Natural killer cell (primary cell): ENCODE data around the gene POC1B. TPM values are rescaled to one million over a fixed set of nuclear protein-coding genes. Genes with fewer than 3 reads are reported as not detected.

Experiments
- ATAC-seq, 3 donors: fragments of 150-1000 bp in 2 of 3; fragments of 200-7000 bp in 1 of 3; cut with Tn5 transposase; 1 replicate in 1 of 3; 2 replicates in 2 of 3; pipeline ENCODE4 v1.10.0; 2021; ENCODE audit warnings: mild to moderate bottlenecking in 2 of 3, moderate library complexity in 2 of 3
- DNase-seq, 2 donors: peaks; one replicate each; pipeline versions ENCODE4 v3.0.0 to v3.0.0-alpha.2; 2013 to 2021; ENCODE audit warnings: mixed read lengths in 1 of 2
- H3K27ac ChIP-seq: one replicate; pipeline ENCODE4 v1.5.1; 2013; ENCODE audit warnings: mild to moderate bottlenecking, low read length
- H3K27me3 ChIP-seq: one replicate; pipeline ENCODE4 v1.6.1; 2013; ENCODE audit warnings: low read length; ENCODE audit not compliant: control insufficient read depth, insufficient read depth
- H3K36me3 ChIP-seq: one replicate; pipeline ENCODE4 v1.6.1; 2013; ENCODE audit warnings: low read length; ENCODE audit not compliant: control insufficient read depth, insufficient read depth
- H3K4me1 ChIP-seq: one replicate; pipeline ENCODE4 v1.6.1; 2013; ENCODE audit warnings: low read length; ENCODE audit not compliant: control insufficient read depth, insufficient read depth
- H3K4me3 ChIP-seq: one replicate; pipeline ENCODE4 v1.5.1; 2013; ENCODE audit warnings: low read length
- H3K9me3 ChIP-seq: one replicate; pipeline ENCODE4 v1.6.1; 2013; ENCODE audit warnings: low read length; ENCODE audit not compliant: control insufficient read depth, insufficient read depth
- H3K27ac Mint-ChIP-seq, 2 donors: one replicate each; pipeline ENCODE4 v1.8.0; 2022; ENCODE audit warnings: mild to moderate bottlenecking in 2 of 2, mixed read lengths in 2 of 2, moderate library complexity in 1 of 2
- H3K27me3 Mint-ChIP-seq, 2 donors: one replicate each; pipeline ENCODE4 v1.8.0; 2022; ENCODE audit warnings: low read depth in 2 of 2, mixed read lengths in 2 of 2
- H3K36me3 Mint-ChIP-seq: one replicate; pipeline ENCODE4 v1.8.0; 2022; ENCODE audit warnings: mixed read lengths
- H3K4me1 Mint-ChIP-seq, 2 donors: one replicate each; pipeline ENCODE4 v1.8.0; 2022; ENCODE audit warnings: mixed read lengths in 2 of 2
- H3K4me3 Mint-ChIP-seq: one replicate; pipeline ENCODE4 v1.8.0; 2022; ENCODE audit warnings: mild to moderate bottlenecking, moderate library complexity, mixed read lengths
- H3K9me3 Mint-ChIP-seq, 2 donors: one replicate each; pipeline ENCODE4 v1.8.0; 2022; ENCODE audit warnings: mixed read lengths in 2 of 2
- WGBS: methylation state at CpG from one replicate; pipeline ENCODE4 v1.1.7; 2013; ENCODE audit warnings: missing lambda C conversion rate; ENCODE audit not compliant: insufficient coverage; 5-methylcytosine and 5-hydroxymethylcytosine counted together
- intact Hi-C: fragments of 100-400 bp; cut with micrococcal nuclease; formaldehyde crosslinking; loops from one replicate; pipeline ENCODE4 v1.14.2; 2022
- total RNA-seq, 4 donors: library from RNA; stranded (reverse); fragments of 120-200 nt in 1 of 4; gene quantifications; one replicate each; pipeline versions ENCODE4 v1.2.3 to v1.2.4, GENCODE V29; 2013 to 2022
- TF ChIP-seq, protein P1 (sequence below): fragments of 200-600 bp; IDR thresholded peaks from one replicate; pipeline ENCODE4 v1.8.0; 2022; ENCODE audit warnings: antibody characterized with exemption

The POC1B gene
- total RNA-seq, 3 donors from 2014 or later (not counting 1 experiment from before 2014, with no cell fraction given): 29.8 to 40.9 (median 38.0) TPM

DNA sequence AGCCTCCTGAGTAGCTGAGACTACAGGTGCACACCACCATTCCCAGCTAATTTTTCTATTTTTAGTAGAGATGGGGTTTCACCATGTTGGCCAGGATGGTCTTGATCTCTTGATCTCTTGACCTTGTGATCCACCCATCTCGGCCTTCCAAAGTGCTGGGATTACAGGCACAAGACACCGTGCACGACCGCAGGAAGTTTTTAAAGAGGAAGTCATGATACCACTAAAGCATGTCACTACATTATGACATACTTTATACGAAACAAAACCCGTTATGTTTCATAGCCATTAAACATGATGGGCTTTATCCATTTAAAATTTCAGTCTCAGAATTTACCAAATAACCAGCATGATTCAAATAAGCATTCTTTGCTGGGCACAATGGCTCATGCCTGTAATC lies 89.8 kb downstream of the POC1B start:
- no peaks in the 10 kb centered on the region for H3K36me3 Mint-ChIP-seq
- TF ChIP-seq, protein P1, sequence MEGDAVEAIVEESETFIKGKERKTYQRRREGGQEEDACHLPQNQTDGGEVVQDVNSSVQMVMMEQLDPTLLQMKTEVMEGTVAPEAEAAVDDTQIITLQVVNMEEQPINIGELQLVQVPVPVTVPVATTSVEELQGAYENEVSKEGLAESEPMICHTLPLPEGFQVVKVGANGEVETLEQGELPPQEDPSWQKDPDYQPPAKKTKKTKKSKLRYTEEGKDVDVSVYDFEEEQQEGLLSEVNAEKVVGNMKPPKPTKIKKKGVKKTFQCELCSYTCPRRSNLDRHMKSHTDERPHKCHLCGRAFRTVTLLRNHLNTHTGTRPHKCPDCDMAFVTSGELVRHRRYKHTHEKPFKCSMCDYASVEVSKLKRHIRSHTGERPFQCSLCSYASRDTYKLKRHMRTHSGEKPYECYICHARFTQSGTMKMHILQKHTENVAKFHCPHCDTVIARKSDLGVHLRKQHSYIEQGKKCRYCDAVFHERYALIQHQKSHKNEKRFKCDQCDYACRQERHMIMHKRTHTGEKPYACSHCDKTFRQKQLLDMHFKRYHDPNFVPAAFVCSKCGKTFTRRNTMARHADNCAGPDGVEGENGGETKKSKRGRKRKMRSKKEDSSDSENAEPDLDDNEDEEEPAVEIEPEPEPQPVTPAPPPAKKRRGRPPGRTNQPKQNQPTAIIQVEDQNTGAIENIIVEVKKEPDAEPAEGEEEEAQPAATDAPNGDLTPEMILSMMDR: no peak
- peaks cover 6 to 10% of the 10 kb centered on the region in 2 donors for H3K4me1 Mint-ChIP-seq
- H3K4me3 ChIP-seq: no peak overlapping the region
- DNase-seq: no peak
- peaks cover 4% of the 10 kb centered on the region for H3K4me1 ChIP-seq
- no peaks in the 10 kb centered on the region for H3K27me3 ChIP-seq
- ATAC-seq: no peak
- H3K9me3 ChIP-seq: no peaks in the 10 kb centered on the region
- no peak overlapping the region for H3K4me3 Mint-ChIP-seq
- H3K27ac Mint-ChIP-seq: no peak overlapping the region
- no peaks in the 10 kb centered on the region for H3K27me3 Mint-ChIP-seq
- no peaks in the 10 kb centered on the region for H3K9me3 Mint-ChIP-seq
- H3K27ac ChIP-seq: no peak overlapping the region
- no peaks in the 10 kb centered on the region for H3K36me3 ChIP-seq
- WGBS: 83% methylated on average over 6 of the region's 6 CpGs
- intact Hi-C loops: no loop called here

DNA sequence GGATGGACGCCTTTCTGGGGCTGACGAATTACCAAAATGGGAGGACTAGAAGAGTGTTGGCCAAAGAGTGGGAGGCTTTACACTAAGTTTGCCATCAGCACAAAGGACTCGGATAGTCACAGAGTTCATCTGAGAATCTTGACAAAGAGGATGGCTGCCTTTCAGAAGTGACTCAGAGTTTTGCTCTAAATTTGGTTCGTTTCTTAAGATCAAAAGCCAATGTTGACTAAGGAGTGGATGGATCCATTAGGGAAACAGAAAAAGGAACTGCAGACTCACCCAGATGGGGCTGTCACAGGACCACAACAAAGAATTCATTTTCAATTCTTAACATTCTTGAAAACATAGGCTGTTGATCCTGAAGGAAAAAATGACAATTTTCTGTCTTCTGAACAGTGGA lies 92.2 kb downstream of the POC1B start:
- 93% methylated on average over 4 of the region's 4 CpGs for WGBS
- no peak for DNase-seq

DNA sequence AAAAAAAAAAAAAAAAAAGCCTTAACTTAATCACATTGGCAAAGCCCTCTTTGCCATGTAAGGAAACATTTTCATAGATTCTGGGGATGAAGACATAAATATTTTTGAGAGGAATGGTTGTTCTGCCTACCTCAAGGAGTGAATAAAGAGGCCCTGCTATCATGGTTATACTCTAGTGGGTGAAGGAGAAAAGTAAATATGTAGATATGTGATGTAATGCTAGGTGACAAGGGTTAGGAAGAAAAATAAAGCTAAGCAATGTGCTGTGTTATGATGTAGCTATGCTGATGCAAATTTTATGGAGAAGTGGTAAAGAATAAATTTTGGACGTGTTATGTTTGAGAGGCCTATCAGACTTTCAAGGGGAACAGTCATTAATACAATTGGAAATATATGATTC lies 93.5 kb downstream of the POC1B start:
- ATAC-seq: no peak
- Mint-ChIP-seq H3K9me3 (no peaks in the 10 kb centered on the region), H3K36me3 (no peaks in the 10 kb centered on the region), H3K27ac (no peak overlapping the region), H3K27me3 (no peaks in the 10 kb centered on the region), H3K4me1 (peaks cover 19% of the 10 kb centered on the region in 2 donors), H3K4me3 (no peak overlapping the region)
- Histone ChIP-seq H3K4me3 (no peak overlapping the region), H3K27me3 (no peaks in the 10 kb centered on the region), H3K27ac (no peak overlapping the region), H3K4me1 (peaks cover 11% of the 10 kb centered on the region), H3K36me3 (no peaks in the 10 kb centered on the region), H3K9me3 (no peaks in the 10 kb centered on the region)
- intact Hi-C loops: no loop called here
- TF ChIP-seq, protein P1: no peak
- DNase-seq: no peak
- WGBS: 95% methylated on average over 1 of the region's 1 CpG

More for the DNA sequence above, 92.2 kb downstream of the POC1B start:
- no peaks in the 10 kb centered on the region for H3K36me3 ChIP-seq
- Mint-ChIP-seq H3K27me3 (no peaks in the 10 kb centered on the region), H3K27ac (no peak overlapping the region), H3K4me3 (no peak overlapping the region), H3K36me3 (no peaks in the 10 kb centered on the region), H3K9me3 (no peaks in the 10 kb centered on the region), H3K4me1 (peaks cover 7% of the 10 kb centered on the region in 2 donors)
- no peaks in the 10 kb centered on the region for H3K4me1 ChIP-seq
- no peaks in the 10 kb centered on the region for H3K9me3 ChIP-seq
- ATAC-seq: no peak
- no peak overlapping the region for H3K27ac ChIP-seq
- no peaks in the 10 kb centered on the region for H3K27me3 ChIP-seq
- no peak overlapping the region for H3K4me3 ChIP-seq
- intact Hi-C loops: no loop called here
- TF ChIP-seq, protein P1: no peak

DNA sequence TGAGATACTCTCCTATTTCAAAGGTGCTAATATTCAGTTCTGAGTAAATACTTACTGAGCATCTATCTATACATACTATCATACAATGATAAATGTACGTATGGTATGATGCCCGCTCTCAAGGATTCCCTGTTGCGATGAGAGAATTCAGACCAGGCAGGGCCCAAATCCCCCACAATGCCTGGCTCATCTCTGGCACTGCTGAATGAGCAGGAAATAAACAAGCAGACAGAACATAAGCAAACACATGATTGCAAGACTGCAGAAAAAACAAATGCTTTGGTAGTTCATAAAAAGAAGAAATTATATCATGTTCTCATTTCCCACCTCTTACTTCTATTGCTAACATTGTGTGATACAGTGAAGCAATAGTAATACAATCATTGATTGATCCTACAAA lies 96.3 kb downstream of the POC1B start:
- 100% methylated on average over 3 of the region's 3 CpGs for WGBS
- DNase-seq (no peak), ATAC-seq (no peak)
- Histone ChIP-seq H3K36me3 (peaks cover 4% of the 10 kb centered on the region), H3K9me3 (no peaks in the 10 kb centered on the region), H3K4me1 (peaks cover 14% of the 10 kb centered on the region), H3K4me3 (no peak overlapping the region), H3K27me3 (no peaks in the 10 kb centered on the region), H3K27ac (no peak overlapping the region)
- Mint-ChIP-seq H3K9me3 (no peaks in the 10 kb centered on the region), H3K36me3 (peaks cover 5% of the 10 kb centered on the region), H3K27me3 (no peaks in the 10 kb centered on the region), H3K27ac (peak overlapping the region; percentile 82 to 89), H3K4me1 (peaks cover 29 to 33% of the 10 kb centered on the region in 2 donors), H3K4me3 (peak overlapping the region; percentile 52)
- intact Hi-C loops: no loop called here
- TF ChIP-seq, protein P1: no peak
